HG03432 (cell line): ENCODE results near the gene NTNG1.
A peak's percentile ranks its signal among the peaks of the same experiment; 100 is the strongest.
"Not testable (repeated sequence)": the region's sequence is repeated elsewhere in the genome, so short reads cannot be mapped to it uniquely, and the experiment has no call there.

Experiments
- ATAC-seq: cut with Tn5 transposase; IDR thresholded peaks from one replicate; pipeline ENCODE4 v1.9.1; 2021; ENCODE audit warnings: mild to moderate bottlenecking, moderate library complexity; ENCODE audit not compliant: unreplicated experiment

Gene NTNG1

DNA sequence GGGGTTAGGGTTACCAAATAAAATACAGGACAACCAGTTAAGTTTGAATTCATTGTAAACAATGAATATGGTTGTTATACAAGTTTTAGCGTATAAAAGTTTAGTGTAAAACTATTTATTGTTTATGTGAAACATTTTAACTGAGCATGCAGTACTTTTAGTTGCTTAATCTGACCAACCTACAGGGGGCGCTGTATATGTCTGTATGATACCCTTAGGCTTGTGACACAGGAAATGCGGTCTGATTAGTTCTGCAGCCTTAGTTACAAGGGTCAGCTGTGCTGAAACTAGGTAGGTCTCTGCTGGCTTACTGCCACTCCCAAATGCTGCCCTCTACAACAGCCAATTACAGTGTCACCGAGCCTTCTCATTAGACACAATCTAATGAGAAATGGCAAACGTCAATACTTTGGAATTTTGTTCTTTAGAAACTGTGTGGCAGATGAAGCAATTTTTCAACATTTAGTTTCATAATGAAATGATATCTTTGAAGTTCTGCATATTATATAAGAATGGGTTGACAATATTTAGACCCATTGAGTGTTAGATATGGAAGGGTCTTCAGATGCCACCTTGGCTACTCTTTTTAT is 56.2 kb downstream of the NTNG1 start:
- ATAC-seq: peak; percentile 98

DNA sequence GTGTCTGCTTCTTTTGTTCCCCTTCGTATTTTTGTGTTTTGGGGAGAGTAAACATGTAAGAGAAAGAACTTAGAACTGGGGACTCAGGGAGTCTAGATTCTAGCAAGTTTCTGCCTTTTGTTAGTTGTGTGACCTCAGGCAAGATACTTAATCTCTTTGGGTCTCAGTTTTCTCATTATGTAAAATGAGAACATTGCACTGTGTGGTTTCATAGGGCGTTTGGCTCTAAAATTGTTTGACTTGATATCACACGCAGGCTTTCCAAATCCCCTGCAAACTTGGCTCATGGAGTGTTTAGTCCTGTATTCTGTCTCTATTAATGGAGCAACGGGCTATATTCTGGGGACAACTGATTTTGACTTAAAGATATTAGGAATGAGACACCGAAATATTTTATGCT is 57.7 kb downstream of the NTNG1 start:
- ATAC-seq: no peak

DNA sequence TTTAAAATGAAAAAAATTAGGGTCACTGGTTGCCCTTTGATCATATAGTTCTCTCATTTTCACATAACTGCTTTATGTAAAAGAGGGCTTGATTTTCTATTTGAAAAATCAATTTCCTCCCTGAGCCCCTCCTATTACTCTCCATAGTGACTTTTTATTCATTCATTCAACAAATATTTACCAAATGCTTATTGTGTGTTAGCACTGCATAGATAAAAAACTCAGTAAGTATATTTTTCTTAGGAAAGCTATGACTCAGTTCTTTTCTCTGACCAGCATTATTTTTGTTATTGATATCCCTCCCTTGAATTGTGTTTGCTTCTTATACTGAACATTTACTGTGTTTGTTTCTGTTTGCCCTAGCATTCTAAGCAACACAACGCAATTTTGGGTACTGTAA is 59.8 kb downstream of the NTNG1 start:
- no peak for ATAC-seq

DNA sequence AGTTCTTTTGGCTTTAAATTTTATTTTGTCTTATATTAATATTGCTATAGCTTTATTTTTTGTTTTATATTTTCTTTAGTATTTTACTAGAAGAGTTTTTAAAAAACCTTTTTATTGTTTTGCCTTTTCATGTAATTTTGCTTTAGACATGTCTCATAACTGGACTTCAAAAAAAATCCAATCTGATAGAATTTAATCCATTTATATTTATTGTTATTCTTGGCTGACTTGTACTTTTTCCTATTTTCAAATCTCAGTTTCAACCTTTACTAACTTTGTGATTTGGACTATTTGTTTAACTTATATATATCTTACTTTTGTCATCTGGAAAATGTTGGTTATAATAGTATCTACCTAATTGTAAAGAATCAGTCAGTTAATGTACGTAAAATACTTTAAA is 61.2 kb downstream of the NTNG1 start:
- ATAC-seq: no peak

DNA sequence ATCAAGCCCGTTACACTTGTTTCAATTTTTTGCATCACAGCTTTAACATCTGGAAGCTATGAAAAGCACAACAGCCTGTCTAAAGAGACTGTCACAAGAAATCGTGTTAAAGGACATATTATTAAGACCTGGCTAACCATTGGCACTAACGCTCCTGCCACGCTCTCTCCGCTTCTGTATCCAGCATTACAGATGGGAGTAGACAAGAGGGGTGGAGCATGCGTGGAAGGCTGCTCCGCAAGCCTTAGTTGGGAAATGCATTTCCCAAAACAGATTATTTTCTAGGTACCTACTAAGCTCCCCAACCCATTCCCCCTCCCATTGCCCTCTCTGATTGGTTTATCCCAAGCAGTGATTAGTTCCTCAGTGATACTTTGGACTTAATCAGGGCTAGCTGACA is 72.4 kb downstream of the NTNG1 start:
- ATAC-seq: no peak

DNA sequence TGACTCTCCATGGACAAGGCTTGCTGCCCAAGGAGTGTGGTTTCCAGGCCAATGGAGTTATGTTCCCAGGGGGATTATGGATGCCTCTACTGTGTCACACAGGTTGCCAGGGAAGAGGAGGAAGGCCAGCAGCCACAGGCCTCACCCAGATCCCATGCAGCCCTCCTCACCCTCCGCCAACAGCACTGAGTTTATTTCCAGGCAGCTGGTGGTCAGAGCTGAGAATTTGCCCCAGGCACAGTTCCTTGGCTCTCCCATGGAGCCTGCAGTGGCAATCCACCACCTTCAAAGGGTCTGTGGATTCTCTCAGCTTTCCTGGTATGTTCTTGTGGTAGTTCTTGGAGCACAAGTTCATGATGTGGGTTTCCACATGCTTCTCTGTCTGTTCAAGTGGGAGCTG is 79.2 kb downstream of the NTNG1 start:
- no peak for ATAC-seq

DNA sequence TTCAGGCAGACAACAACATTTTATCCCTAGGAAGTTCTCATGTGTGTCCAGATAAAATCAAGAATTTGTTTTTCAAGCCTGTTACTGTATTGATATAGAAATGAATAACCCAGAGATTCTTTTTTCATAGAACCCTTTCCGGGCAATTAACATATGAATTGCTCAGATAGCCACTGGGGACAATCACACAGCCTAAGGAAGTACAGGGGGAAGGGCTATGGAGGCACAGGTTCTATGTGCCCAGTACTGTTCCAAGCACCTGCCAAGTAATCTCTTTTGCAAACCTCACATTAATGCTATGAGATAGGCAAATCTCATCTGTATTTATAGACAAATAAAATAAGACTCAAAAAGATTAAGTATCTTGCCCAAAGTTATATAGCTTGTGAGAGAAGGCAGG is 84.9 kb downstream of the NTNG1 start:
- no peak for ATAC-seq

DNA sequence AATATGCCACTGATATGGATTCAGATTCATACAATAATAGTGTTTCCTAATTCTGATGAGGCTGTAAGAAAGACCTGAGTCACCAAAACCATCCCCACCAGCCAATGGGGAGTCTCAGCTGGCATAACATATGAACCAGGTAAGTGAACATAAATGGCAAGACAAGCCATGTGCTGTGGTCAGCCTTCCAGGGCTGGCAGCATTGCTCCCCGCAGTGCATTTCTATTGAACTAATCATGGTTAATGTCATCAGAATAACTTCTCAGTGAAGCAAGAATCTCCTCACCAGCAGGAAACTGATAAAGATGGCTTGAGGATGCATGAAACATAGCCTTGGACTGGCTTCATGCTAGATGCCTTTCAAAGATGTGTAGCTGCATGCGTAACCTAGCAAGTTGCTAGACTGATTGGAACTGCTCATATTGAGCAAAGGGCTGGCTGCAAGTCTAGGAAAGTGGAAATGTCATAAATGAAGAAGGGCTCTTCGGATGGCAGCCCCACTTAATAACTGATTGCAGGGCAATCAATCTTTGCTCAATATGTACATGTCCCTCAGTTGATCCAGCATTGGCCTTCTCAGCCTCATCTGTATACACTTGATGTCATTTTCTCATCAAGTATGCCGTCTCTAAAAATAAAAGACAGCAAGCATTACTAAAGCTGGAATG is 88.0 kb downstream of the NTNG1 start:
- no peak for ATAC-seq

DNA sequence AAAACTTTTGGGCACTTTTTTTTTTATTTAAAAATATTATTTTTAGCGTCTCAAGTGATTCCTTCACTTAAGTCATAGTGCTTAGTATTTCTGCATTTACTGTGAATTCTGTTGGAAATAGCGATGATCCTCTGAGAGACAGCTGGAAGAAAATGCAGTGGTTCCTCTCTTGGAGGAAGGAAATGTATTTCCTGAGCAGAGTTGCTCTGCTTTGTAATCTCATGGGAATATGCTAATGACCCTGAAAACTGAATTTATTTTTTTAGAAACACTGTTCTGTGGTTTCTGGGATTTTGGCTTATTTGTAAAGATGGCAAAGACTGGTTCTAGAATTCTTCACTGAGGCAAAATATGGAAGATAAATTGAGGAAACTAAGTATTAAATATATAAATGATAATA is 88.9 kb downstream of the NTNG1 start:
- ATAC-seq: no peak

DNA sequence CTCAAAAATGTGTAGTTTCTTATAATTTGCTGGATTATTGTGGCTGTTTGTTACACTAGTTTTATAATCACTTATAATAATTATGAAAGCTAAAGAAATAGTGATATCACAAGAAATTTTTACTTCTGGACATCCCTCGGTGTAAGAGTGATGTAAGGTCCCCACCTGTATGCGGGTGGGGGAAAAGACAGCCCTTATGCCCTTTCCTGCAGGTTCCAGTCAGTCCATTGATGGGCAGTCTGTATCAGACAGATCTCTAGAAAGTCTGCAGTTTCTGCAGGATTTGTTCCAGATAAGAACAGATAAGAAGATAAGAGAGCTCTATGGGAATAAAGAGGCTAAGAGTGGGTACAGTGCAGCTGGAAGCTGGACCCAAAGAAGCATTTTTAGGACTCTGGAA is 89.3 kb downstream of the NTNG1 start:
- ATAC-seq: no peak

DNA sequence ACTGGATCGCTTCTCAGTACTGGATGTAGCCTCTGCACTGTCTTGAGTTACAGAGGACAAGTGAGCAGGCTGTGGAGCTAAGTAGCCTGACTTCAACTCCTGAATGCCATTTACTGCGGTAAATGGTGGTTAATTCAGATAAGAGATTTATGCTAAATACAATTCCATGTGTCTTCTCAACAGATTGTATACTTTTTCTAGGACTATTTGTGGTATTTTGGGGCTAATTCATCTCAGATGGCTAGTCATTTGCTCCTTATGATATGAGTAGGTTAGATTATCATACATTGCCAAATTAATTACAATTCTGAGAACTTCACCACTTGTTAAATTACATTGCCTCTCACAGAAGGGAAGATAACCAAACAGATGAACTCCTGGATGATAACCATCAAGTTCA is 90.5 kb downstream of the NTNG1 start:
- no peak for ATAC-seq

DNA sequence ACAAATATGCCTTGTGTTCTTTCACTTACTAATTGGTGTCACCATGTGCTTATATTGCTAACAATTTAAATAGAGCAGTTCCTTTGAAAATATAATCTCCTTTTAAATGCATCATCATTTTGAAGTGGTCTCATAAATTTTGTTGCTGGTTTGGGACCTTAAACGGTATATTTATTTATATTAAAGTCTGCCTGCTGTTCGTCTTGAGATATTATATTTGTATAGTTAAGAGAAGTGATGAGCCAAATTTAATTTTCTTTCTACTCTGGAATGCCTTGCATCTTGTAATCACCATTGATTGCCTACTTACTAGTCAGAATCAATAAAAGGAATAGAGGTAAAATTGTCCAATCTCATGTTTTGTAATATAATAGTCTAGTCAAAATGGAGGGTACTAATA is 91.6 kb downstream of the NTNG1 start:
- no peak for ATAC-seq

DNA sequence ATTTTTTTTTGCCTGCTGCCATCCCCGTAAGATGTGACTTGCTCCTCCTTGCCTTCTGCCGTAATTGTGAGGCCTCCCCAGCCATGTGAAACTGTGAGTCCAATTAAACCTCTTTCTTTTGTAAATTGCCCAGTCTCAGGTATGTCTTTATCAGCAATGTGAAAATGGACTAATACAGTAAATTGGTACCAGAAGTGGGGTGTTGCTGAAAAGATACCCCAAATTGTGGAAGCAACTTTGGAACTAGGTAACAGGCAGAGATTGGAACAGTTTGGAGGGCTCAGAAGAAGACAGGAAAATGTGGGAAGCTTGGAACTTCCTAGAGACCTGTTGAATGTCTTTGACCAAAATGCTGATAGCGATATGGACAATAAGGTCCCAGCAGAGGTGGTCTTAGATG is 95.9 kb downstream of the NTNG1 start:
- not testable (repeated sequence) for ATAC-seq

DNA sequence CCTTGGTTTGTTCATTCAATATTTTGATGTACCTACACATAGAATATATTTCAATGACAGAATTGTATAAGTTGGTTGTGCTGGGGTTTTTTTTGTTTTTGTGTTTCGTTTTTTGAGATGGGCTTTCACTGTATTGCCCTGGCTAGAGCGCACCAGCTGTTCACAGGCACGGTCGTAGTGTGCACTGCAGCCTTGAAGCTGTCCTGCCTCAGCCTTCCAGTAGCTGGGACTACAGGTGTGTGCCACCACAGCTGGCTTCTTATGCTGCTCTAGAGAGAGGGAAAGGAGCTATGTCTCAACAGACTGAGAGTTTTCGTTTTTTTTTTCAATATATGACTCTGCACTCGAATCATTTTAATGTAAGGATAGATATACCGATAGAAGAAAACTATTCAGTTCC is 102.6 kb downstream of the NTNG1 start:
- no peak for ATAC-seq

DNA sequence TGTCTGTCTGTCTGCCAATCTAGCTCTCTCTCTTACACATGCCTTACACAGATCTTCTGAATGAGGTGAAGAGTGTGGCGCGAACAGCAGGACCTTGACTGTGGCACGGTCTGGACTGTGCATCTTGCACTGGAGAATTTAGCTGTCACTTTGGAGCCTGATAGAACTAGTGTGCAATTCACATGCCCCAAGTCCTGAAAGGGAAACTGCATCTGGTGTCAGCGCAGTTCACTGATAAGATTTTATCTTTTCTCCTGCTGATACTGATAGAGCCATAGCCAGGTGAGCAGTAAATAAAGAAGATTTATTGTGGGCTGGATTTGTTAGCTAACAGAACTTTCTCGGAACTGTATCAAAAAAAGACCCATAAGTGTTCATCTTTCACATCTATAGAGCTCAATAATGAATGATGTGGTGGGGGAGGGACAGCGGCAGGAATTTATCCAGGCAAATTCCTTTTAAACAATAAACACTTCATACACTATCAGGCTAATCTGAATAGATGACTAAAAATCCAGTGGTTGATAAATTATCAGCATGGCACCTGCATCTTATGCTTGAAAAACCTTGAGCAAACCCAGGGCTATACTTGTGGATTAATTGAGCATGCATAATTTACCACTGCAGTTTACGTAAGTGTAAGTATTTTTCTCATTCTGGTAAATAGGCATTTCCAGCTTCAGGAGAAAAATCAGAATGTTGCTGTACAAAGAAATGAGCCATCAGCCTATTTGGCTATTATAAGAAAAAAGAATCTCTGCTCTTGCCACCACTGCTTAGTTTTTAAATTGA is 104.1 kb downstream of the NTNG1 start:
- no peak for ATAC-seq

DNA sequence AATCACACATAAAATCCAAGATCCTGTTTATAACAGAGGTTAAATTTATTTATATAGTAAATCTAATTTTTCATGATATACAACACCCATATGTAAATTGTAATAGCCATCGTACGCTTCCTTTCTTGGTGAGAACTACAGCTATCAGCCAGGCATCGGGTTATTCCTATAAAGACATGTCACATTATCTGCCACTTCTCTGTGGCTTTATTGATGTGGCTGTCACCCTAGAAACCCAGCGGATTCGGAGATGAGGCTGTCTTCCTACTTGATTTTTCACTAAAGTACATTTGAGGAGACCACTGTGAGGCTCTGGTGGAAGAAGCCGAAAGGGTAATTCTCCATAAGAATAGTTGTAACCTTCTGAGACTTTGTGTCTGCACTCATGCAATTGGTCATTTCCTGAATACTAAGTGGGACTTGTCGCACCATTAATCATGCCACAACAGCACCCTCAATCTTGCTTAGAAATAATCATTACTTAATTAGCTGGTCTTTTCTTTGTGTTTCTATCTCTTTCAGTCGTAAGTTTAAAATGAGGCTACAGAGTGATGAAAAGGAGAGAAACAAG is 106.0 kb downstream of the NTNG1 start:
- ATAC-seq: peak; percentile 77

DNA sequence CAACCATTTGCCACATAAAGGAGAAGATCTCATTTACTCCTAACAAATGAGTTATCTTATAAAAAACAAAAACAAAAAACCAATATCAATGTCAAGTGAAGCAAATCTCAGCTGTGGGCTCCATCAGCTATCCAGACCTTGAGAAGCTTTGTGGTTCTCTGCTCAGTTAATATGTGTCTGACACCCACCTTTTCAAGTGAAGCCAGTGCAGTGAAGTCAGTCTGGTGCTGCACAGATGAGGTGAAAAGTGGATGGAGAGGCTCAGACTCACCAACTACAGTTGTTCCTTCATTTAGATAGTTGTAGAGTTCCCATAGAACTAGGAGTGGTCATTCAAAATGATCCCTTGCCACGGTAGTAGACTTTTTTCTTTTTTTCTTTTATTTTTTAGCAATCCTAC is 106.8 kb downstream of the NTNG1 start:
- ATAC-seq: peak; percentile 29

DNA sequence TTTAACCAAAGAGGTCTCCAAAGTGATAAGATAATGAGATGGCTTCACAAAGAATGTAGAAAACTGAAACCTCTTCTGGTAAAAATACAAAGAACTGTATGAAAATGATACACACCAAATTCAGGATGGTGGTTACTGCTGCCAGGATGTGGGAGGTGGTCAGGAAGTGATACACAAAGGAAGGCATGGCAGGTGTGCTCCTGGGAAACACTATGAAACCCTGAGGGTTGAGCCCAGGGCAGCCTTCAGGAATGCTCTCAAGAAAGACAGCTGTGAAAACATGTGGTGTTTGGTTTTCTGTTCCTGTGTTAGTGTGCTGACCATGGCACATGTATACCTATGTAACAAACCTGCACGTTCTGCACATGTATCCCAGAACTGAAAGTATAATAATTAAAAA is 109.3 kb downstream of the NTNG1 start:
- ATAC-seq: peak; percentile 39

DNA sequence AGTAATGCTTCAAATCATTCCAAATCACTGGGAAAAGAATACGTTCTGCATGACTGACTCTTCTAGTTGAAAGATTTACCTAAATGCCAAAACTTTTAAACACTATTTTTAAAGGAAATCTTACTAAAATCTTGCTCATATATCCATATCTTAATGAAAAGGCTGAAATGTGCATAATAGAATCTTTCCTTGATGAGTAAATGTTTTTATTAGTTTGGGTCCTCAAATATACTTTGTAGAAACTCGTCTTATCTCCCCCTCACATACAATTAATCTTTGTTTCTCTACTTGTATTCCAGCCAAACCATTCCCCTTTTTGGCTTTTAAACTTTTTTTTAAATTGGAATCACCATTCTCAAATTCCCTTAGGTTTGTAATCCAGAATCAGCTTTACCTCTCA is 110.2 kb downstream of the NTNG1 start:
- ATAC-seq: no peak

DNA sequence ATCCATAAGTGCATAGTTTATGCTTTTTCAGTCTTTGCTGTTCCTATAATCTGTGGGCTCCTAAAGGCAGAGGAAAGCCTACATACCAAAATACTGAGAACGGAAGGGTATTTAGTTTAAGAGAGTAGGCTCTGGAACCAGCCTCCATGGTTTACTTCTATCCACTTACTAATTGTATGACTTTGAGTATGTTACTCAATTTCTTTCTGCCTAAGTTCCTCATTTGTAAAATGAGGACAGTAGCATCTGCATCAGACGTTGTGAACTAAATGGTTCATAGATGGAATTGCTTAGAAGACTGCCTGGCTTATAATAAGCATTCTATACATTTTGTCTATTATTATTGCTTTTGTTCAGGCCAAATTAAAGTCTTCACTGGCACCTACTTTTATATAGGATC is 111.0 kb downstream of the NTNG1 start:
- ATAC-seq: no peak

DNA sequence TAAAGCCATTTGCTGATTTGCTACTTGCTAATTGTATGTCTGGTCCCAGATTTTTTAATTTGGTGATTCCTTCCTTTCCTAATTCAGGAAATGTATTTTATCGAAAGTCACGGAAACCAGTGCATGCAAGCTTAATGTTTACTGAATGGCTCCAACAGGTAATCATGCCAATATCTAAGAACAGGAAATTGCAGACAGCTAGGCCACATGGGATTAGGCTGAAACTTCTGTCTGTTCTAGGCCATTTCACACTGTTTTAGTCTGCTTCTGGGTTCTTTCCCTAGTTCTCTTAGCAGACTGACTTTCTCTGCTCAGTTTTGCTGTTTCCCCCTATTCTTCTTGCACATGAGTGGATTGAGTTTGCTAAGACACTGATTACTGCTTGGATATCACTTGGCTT is 111.4 kb downstream of the NTNG1 start:
- peak; percentile 55 for ATAC-seq

DNA sequence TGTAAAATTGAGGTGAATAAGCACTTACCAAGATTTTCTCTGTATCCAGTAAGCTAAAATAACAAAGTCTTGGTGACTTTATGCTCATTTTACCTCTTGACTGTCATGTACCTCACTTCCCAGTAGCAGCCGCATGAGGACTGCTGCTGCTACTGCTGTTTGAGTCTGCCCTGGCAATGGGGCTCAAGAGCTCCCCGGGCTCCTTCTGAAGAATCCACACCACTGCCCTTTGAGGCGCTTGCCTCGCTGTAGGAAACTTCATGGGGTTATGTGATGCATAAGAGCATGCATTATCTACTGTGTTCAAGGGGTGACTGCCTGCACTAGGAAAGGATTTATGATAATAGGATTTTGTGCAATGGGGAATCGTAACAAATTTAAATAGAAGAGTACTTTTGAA is 113.5 kb downstream of the NTNG1 start:
- no peak for ATAC-seq
